Stomach (tissue), 4 donors: Measurements from ENCODE around the gene SCAMP4.

Experiments used
- CTCF ChIP-seq, 7 experiments: fragments of 450-650 bp in 4 of 7; fragments of 200-600 bp in 3 of 7; sonication (generic) in 3 of 7; IDR thresholded peaks; one replicate each; pipeline ENCODE4 v1.5.1; 2016 to 2019; ENCODE audit warnings: antibody characterized with exemption in 7 of 7, control low read depth in 2 of 7, mild to moderate bottlenecking in 1 of 7
- EP300 ChIP-seq: sonication (generic); formaldehyde crosslinking; IDR thresholded peaks from one replicate; pipeline ENCODE4 v1.6.1; 2017; ENCODE audit warnings: antibody characterized with exemption
- POLR2A ChIP-seq, 4 donors: fragments of 450-650 bp; IDR thresholded peaks; one replicate each; pipeline ENCODE4 v1.6.1; 2016; ENCODE audit warnings: antibody characterized with exemption in 4 of 4, control low read depth in 2 of 4, mild to moderate bottlenecking in 1 of 4, moderate library complexity in 1 of 4
- POLR2AphosphoS5 ChIP-seq, 3 donors: sonication (generic); formaldehyde crosslinking; IDR thresholded peaks; one replicate each; pipeline ENCODE4 v1.6.1; 2016; ENCODE audit warnings: antibody characterized with exemption in 3 of 3

- peak in 1 of 7 experiments; percentile 45 for TF ChIP-seq CTCF (IDR thresholded peaks at IDR 0.05)
- TF ChIP-seq POLR2AphosphoS5 (IDR thresholded peaks at IDR 0.05): peak in 1 of 3 donors; percentile 39
- no peak for TF ChIP-seq POLR2A (IDR thresholded peaks at IDR 0.05)
- no peak for TF ChIP-seq EP300
These were observed 36.2 kb downstream of the SCAMP4 start, which contains the start of gene CSNK1G2 for GRCh38 chr19:1941146-1942077.
